ENCODE measurements around the gene TMEM54. TPM values are rescaled to one million over a fixed set of nuclear protein-coding genes. Genes with fewer than 3 reads are reported as not detected.

TMEM54 gene
- total RNA-seq, 1 donor from 2014 or later, result 0.44 TPM

DNA sequence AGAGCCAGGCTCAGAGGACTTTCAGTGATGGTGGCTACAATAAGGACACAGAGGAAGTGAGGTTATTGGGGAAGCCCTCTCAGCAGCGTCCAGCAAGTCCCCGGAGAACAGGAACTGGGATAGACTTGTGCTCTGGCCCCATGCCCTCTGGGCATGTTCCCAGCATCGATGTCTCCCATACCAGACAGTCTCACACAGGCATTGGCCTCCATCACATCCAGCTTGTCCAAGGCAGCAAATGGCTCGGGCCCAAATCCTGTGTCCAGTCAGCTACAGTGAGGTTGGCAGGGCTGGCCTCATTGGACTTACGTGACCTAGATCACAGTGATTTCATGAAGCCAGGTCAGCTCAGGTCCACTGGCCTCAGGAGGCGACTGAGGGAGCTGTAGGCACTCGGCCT, 19.6 kb upstream of the TMEM54 start:
- intact Hi-C loops (cut with micrococcal nuclease), result no loop called here
- DNase-seq, result no peak
- Mint-ChIP-seq H3K36me3 (ENCODE audit: low read depth) (no peaks in the 10 kb centered on the region), H3K9me3 (no peaks in the 10 kb centered on the region), H3K4me1 (peaks cover 18% of the 10 kb centered on the region), H3K4me3 (no peak overlapping the region), H3K27me3 (peaks cover 59% of the 10 kb centered on the region), H3K27ac (no peak overlapping the region)
- ChIA-PET CTCF (interaction anchor here (0.6 to 2.3 kb wide), 2 partner anchors 12 kb away, joined by 3 to 7 read pairs; no protein-coding TSS in a partner anchor), POLR2A (no interaction called here)
- TF ChIP-seq CTCF (IDR thresholded peaks at IDR 0.05), result no peak
- ATAC-seq (ENCODE audit: low read depth), result no peak

DNA sequence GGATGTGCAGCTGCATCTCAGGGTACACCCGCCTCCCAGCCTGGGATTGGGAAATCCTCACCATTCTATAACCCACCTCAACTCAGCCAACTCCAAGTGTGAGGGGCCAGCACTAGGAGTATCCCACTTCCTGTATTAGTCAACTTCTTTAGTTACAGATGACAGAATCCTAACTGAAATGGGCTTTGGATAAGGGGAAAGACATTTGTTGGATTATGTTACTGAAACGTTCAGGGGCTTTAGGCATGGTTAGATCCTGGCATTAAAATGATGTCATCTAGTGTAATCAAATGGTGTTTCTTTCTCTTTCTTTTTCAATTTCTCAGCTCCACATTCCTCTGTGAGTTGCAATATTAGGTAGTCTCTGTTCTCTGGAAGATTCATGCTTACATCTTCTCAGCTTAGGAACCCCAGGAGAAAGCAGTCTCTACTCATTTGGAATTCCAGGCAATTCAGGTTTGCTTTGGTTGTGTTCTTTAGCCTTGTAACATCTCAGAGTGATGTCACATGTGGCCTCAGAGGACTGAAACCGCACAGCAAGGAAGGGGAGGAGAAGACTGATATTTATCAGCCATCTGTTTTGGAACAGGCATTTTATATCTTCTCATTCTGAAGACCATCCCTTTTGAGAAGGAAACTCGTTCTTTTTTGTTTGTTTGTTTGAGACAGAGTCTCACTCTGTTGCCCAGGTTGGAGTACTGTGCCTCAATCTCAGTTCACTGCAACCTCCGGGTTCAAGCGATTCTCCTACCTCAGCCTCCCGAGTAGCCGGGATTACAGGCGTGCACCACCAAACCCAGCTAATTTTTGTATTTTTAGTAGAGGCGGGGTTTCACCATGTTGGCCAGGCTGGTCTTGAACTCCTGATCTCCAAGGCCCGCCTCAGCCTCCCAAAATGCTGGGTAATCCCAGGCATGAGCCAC, 18.9 kb upstream of the TMEM54 start:
- CTCF ChIA-PET, result interaction anchor here (2.3 kb wide), 1 partner anchor 13 kb away, joined by 7 read pairs; no protein-coding TSS in a partner anchor
- intact Hi-C loops (cut with micrococcal nuclease), result no loop called here
- Mint-ChIP-seq H3K4me1 (peaks cover 11% of the 10 kb centered on the region), H3K27me3 (peaks cover 56% of the 10 kb centered on the region), H3K4me3 (no peak overlapping the region), H3K27ac (no peak overlapping the region), H3K9me3 (no peaks in the 10 kb centered on the region), H3K36me3 (ENCODE audit: low read depth) (no peaks in the 10 kb centered on the region)
- POLR2A ChIA-PET, result no interaction called here
- no peak for DNase-seq
- ATAC-seq (ENCODE audit: low read depth), result no peak
- TF ChIP-seq CTCF (IDR thresholded peaks at IDR 0.05), result no peak

DNA sequence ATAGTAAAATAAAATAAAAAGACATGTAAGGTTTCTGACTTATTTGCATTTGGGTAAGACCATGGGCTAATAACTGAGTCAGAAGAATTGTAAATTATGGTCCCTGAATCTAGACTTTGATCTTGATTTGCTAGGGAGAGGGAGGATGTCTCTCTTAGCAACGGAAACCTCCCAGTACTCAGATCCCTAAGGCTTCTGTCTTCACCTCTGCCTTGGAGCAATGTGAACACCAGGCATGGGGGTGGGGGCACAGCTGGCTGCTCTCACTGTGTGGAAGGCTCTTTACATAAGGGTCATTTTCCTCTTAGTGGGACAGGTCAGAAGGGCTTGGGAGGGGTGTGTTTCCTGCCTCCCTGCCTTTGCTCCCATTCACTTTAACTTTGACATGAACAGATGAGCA, 17.0 kb upstream of the TMEM54 start:
- H3K36me3 Mint-ChIP-seq (ENCODE audit: low read depth), result no peaks in the 10 kb centered on the region
- ATAC-seq (ENCODE audit: low read depth), result no peak
- peaks cover 43% of the 10 kb centered on the region for H3K27me3 Mint-ChIP-seq
- intact Hi-C loops (cut with micrococcal nuclease), result no loop called here
- POLR2A ChIA-PET, result no interaction called here
- H3K4me3 Mint-ChIP-seq, result no peak overlapping the region
- no peak for TF ChIP-seq CTCF (IDR thresholded peaks at IDR 0.05)
- no peaks in the 10 kb centered on the region for H3K9me3 Mint-ChIP-seq
- no peak overlapping the region for H3K27ac Mint-ChIP-seq
- no peaks in the 10 kb centered on the region for H3K4me1 Mint-ChIP-seq
- DNase-seq, result no peak
- CTCF ChIA-PET, result interaction anchor here (2.3 kb wide), 1 partner anchor 15 kb away, joined by 7 read pairs; no protein-coding TSS in a partner anchor

- CTCF ChIA-PET, result no interaction called here
- H3K4me3 Mint-ChIP-seq, result no peak overlapping the region
Observed at GRCh38 chr1:32917521-32917920, 16.3 kb upstream of the TMEM54 start.

More at GRCh38 chr1:32917521-32917920, 16.3 kb upstream of the TMEM54 start:
- no peak for ATAC-seq (ENCODE audit: low read depth)
- H3K27me3 Mint-ChIP-seq, result peaks cover 36% of the 10 kb centered on the region
- DNase-seq, result no peak
- POLR2A ChIA-PET, result no interaction called here
- H3K9me3 Mint-ChIP-seq, result no peaks in the 10 kb centered on the region
- H3K4me1 Mint-ChIP-seq, result no peaks in the 10 kb centered on the region
- TF ChIP-seq CTCF (IDR thresholded peaks at IDR 0.05), result no peak
- no peaks in the 10 kb centered on the region for H3K36me3 Mint-ChIP-seq (ENCODE audit: low read depth)
- H3K27ac Mint-ChIP-seq, result no peak overlapping the region
- intact Hi-C loops (cut with micrococcal nuclease), result no loop called here

All from activated B cell treated with CpG ODN at 0.5 μM for 24 hours (primary cell).